ENCODE results near the gene TMEM178B. TPM values are rescaled to one million over a fixed set of nuclear protein-coding genes. Genes with fewer than 3 reads are reported as not detected.

The TMEM178B gene
- polyA plus RNA-seq, 1 donor (not counting 4 experiments of a cell fraction or from before 2014, with no cell fraction given): not detected

DNA sequence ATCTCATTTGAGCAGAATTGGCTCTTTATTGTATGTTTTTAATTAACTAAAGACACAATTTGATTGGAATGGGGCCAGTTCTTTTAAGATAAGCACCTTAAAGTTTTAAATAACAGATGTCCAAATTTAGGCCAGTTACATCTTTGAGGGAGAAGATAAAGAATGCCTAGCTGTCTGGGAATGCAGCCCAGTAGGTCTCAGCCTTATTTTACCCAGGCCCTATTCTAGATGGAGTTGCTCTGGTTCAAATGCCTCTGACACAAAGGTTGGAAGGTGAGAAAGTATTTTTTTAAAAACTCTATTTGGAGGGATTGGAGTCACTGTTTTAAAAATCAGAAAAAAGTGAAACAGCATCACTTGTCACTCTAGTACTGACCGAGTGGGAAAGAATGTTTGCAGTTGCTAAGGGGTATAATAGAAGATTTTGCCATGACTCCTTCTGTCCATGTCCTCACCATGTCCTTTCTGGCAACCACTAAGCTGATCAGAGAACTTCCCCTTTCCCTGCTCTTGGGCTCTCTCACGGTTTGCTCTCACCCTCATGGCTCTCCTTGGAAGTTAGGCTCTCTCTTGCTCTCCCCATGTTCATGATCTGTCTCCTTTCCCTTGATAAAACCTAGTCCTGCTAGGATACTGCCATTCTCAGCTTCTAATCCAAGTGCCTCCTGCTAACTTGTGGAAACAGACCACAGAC lies 239.1 kb downstream of the TMEM178B start:
- H3K4me1 ChIP-seq (ENCODE audit: control insufficient read depth, extremely low read depth, insufficient read depth, low read length): no peaks in the 10 kb centered on the region
- no peaks in the 10 kb centered on the region for H3K27me3 ChIP-seq (ENCODE audit: control insufficient read depth, extremely low read depth, insufficient read depth, low read length)
- no peaks in the 10 kb centered on the region for H3K79me2 ChIP-seq (ENCODE audit: control insufficient read depth, insufficient read depth, low read length)
- no peak overlapping the region for H3K27ac ChIP-seq (ENCODE audit: control insufficient read depth, insufficient read depth, low read length)
- H3K36me3 ChIP-seq (ENCODE audit: control insufficient read depth in 2 of 2, extremely low read depth in 1 of 2, insufficient read depth in 2 of 2, low read length in 2 of 2): no peaks in the 10 kb centered on the region
- no peaks in the 10 kb centered on the region for H4K20me1 ChIP-seq (ENCODE audit: control insufficient read depth, extremely low read depth, insufficient read depth, low read length)
- H3K9ac ChIP-seq (ENCODE audit: control insufficient read depth, extremely low read depth, insufficient read depth, low read length): no peak overlapping the region
- DNase-seq (ENCODE audit: low read depth, low spot score) (no peak), FAIRE-seq (no peak)
- H3K9me3 ChIP-seq (ENCODE audit: control insufficient read depth, low read depth, low read length): no peaks in the 10 kb centered on the region
- no peak overlapping the region for H2AFZ ChIP-seq (ENCODE audit: control insufficient read depth, low read length)
- no peaks in the 10 kb centered on the region for H3K9me1 ChIP-seq (ENCODE audit: control insufficient read depth, extremely low read depth, insufficient read depth, low read length)
- no peak overlapping the region for H3K4me3 ChIP-seq (ENCODE audit: control insufficient read depth in 2 of 3, extremely low read depth in 1 of 3, insufficient read depth in 2 of 3, low read depth in 1 of 3, low read length in 3 of 3)
- TF ChIP-seq EZH2 (IDR thresholded peaks at IDR 0.05; ENCODE audit: low read length): no peak
- TF ChIP-seq, protein P1, sequence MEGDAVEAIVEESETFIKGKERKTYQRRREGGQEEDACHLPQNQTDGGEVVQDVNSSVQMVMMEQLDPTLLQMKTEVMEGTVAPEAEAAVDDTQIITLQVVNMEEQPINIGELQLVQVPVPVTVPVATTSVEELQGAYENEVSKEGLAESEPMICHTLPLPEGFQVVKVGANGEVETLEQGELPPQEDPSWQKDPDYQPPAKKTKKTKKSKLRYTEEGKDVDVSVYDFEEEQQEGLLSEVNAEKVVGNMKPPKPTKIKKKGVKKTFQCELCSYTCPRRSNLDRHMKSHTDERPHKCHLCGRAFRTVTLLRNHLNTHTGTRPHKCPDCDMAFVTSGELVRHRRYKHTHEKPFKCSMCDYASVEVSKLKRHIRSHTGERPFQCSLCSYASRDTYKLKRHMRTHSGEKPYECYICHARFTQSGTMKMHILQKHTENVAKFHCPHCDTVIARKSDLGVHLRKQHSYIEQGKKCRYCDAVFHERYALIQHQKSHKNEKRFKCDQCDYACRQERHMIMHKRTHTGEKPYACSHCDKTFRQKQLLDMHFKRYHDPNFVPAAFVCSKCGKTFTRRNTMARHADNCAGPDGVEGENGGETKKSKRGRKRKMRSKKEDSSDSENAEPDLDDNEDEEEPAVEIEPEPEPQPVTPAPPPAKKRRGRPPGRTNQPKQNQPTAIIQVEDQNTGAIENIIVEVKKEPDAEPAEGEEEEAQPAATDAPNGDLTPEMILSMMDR (optimal IDR thresholded peaks at IDR 0.05 in 1 of 3, IDR thresholded peaks at IDR 0.05 in 1 of 3, conservative IDR thresholded peaks at IDR 0.05 in 1 of 3; ENCODE audit: extremely low read depth in 1 of 3, insufficient read depth in 2 of 3, low read length in 3 of 3): no peak
- H3K4me2 ChIP-seq (ENCODE audit: control insufficient read depth, extremely low read depth, insufficient read depth, low read depth, low read length): no peak overlapping the region
- dilution Hi-C loops (cut with MboI; ENCODE audit: extremely low pct_ligation_motif_present, low sequenced_read_pairs): no loop called here

DNA sequence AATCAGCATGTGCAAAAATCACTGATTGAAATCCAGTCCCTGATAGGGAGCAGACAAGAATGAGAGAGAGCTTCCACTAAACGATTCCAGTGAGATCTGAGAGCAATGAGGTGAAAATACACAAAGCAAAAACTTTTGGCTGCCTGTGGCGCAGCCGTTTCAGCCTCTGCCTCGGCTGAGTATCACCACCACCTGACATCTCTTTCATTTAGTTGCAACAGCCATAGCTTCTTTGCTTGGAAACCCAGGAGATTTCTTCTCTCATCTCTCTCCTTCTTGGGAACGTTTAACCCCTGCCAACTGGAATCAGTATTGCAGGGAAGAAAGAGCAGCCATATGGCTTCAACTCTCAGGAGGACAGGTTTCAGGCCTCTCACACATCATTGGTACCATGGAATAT lies 240.0 kb downstream of the TMEM178B start:
- dilution Hi-C loops (cut with MboI; ENCODE audit: extremely low pct_ligation_motif_present, low sequenced_read_pairs): no loop called here
- no peak overlapping the region for H3K27ac ChIP-seq (ENCODE audit: control insufficient read depth, insufficient read depth, low read length)
- H2AFZ ChIP-seq (ENCODE audit: control insufficient read depth, low read length): no peak overlapping the region
- no peaks in the 10 kb centered on the region for H3K9me3 ChIP-seq (ENCODE audit: control insufficient read depth, low read depth, low read length)
- no peaks in the 10 kb centered on the region for H3K36me3 ChIP-seq (ENCODE audit: control insufficient read depth in 2 of 2, extremely low read depth in 1 of 2, insufficient read depth in 2 of 2, low read length in 2 of 2)
- H3K4me3 ChIP-seq (ENCODE audit: control insufficient read depth in 2 of 3, extremely low read depth in 1 of 3, insufficient read depth in 2 of 3, low read depth in 1 of 3, low read length in 3 of 3): no peak overlapping the region
- no peaks in the 10 kb centered on the region for H4K20me1 ChIP-seq (ENCODE audit: control insufficient read depth, extremely low read depth, insufficient read depth, low read length)
- no peaks in the 10 kb centered on the region for H3K27me3 ChIP-seq (ENCODE audit: control insufficient read depth, extremely low read depth, insufficient read depth, low read length)
- DNase-seq (ENCODE audit: low read depth, low spot score) (no peak), FAIRE-seq (no peak)
- H3K4me2 ChIP-seq (ENCODE audit: control insufficient read depth, extremely low read depth, insufficient read depth, low read depth, low read length): no peak overlapping the region
- H3K9me1 ChIP-seq (ENCODE audit: control insufficient read depth, extremely low read depth, insufficient read depth, low read length): no peaks in the 10 kb centered on the region
- no peaks in the 10 kb centered on the region for H3K79me2 ChIP-seq (ENCODE audit: control insufficient read depth, insufficient read depth, low read length)
- TF ChIP-seq EZH2 (IDR thresholded peaks at IDR 0.05; ENCODE audit: low read length): no peak
- TF ChIP-seq, protein P1 (optimal IDR thresholded peaks at IDR 0.05 in 1 of 3, IDR thresholded peaks at IDR 0.05 in 1 of 3, conservative IDR thresholded peaks at IDR 0.05 in 1 of 3; ENCODE audit: extremely low read depth in 1 of 3, insufficient read depth in 2 of 3, low read length in 3 of 3): no peak
- no peaks in the 10 kb centered on the region for H3K4me1 ChIP-seq (ENCODE audit: control insufficient read depth, extremely low read depth, insufficient read depth, low read length)
- no peak overlapping the region for H3K9ac ChIP-seq (ENCODE audit: control insufficient read depth, extremely low read depth, insufficient read depth, low read length)
